MCF 10A (cell line): ENCODE results near the gene FMNL2. TPM values are rescaled to one million over a fixed set of nuclear protein-coding genes. Genes with fewer than 3 reads are reported as not detected.

Experiments used
- BruUV-seq: library from RNA; stranded (reverse); fragments of 400-500 nt; replicated peaks from 2 replicates; lab custom pipeline; 2021; lab: Mats Ljungman, UMichigan
- CTCF ChIA-PET: fragments of 300-600 bp; sonication (Branson Sonifier 250); formaldehyde crosslinking; extraction: SDS; loops from one replicate; lab custom pipeline; 2021; ENCODE audit warnings: antibody characterized with exemption, inconsistent platforms; lab: Yijun Ruan, JAX
- POLR2A ChIA-PET: fragments of 300-600, 350-650 bp; sonication (Branson Sonifier 250); formaldehyde crosslinking; extraction: SDS; loops from one replicate; lab custom pipeline; 2020; ENCODE audit warnings: antibody characterized with exemption, inconsistent platforms; lab: Yijun Ruan, JAX
- DNase-seq: peaks from one replicate; pipeline ENCODE4 v3.0.0-alpha.2; 2018; ENCODE audit not compliant: unreplicated experiment
- H3K27ac Mint-ChIP-seq: one replicate; pipeline ENCODE4 v1.8.0; 2022; ENCODE audit warnings: mild to moderate bottlenecking, low read depth, mixed read lengths; ENCODE audit not compliant: unreplicated experiment
- H3K27me3 Mint-ChIP-seq: one replicate; pipeline ENCODE4 v1.8.0; 2022; ENCODE audit warnings: mixed read lengths; ENCODE audit not compliant: insufficient read depth, unreplicated experiment
- H3K36me3 Mint-ChIP-seq: one replicate; pipeline ENCODE4 v1.8.0; 2022; ENCODE audit warnings: mild to moderate bottlenecking, moderate library complexity, mixed read lengths; ENCODE audit not compliant: insufficient read depth, unreplicated experiment
- H3K4me1 Mint-ChIP-seq: one replicate; pipeline ENCODE4 v1.8.0; 2022; ENCODE audit warnings: mixed read lengths; ENCODE audit not compliant: insufficient read depth, unreplicated experiment
- H3K4me3 Mint-ChIP-seq: one replicate; pipeline ENCODE4 v1.8.0; 2022; ENCODE audit warnings: mild to moderate bottlenecking, moderate library complexity, mixed read lengths; ENCODE audit not compliant: unreplicated experiment
- H3K9me3 Mint-ChIP-seq: one replicate; pipeline ENCODE4 v1.8.0; 2022; ENCODE audit warnings: mixed read lengths; ENCODE audit not compliant: unreplicated experiment
- CTCF ChIP-seq: fragments of 200-600 bp; IDR thresholded peaks from one replicate; pipeline ENCODE4 v1.8.0; 2022; ENCODE audit warnings: antibody characterized with exemption, mild to moderate bottlenecking; ENCODE audit not compliant: unreplicated experiment
- intact Hi-C: fragments of 100-400 bp; cut with micrococcal nuclease; formaldehyde crosslinking; loops from 2 replicates; pipeline ENCODE4 v1.14.1; 2022
- total RNA-seq: library from RNA; stranded (reverse); gene quantifications from 2 replicates; pipeline ENCODE4 v1.2.3, GENCODE V29; 2022

The FMNL2 gene
- total RNA-seq, 1 experiment from 2014 or later = 76.5 TPM

- H3K9me3 Mint-ChIP-seq = no peaks in the 10 kb centered on the region
- intact Hi-C loops = no loop called here
- no peak for DNase-seq
- POLR2A ChIA-PET = interaction anchor here (0.5 to 1.1 kb wide), 2 partner anchors 9 to 50 kb away, joined by 3 to 4 read pairs; no protein-coding TSS in a partner anchor
- no peaks in the 10 kb centered on the region for H3K4me1 Mint-ChIP-seq
- H3K36me3 Mint-ChIP-seq = peaks cover 26% of the 10 kb centered on the region
- CTCF ChIA-PET = no interaction called here
- H3K27ac Mint-ChIP-seq = no peak overlapping the region
- BruUV-seq = no TSS peak
- no peak overlapping the region for H3K4me3 Mint-ChIP-seq
- no peak for TF ChIP-seq CTCF
- H3K27me3 Mint-ChIP-seq = no peaks in the 10 kb centered on the region
Measured at GRCh38 chr2:152606081-152606480, 271.1 kb downstream of the FMNL2 start.

GRCh38 chr2:152606941-152607340, 272.0 kb downstream of the FMNL2 start:
- H3K27ac Mint-ChIP-seq = no peak overlapping the region
- no peak for TF ChIP-seq CTCF
- ChIA-PET CTCF (interaction anchor here (0.6 to 0.8 kb wide), 5 partner anchors 18 to 418 kb away, joined by 3 to 4 read pairs (median 3); no protein-coding TSS in a partner anchor), POLR2A (interaction anchor here (0.5 to 1.1 kb wide), 4 partner anchors 8 to 407 kb away, joined by 3 to 5 read pairs (median 4); no protein-coding TSS in a partner anchor)
- DNase-seq = no peak
- H3K4me3 Mint-ChIP-seq = no peak overlapping the region
- no TSS peak for BruUV-seq
- intact Hi-C loops = no loop called here
- no peaks in the 10 kb centered on the region for H3K27me3 Mint-ChIP-seq
- H3K36me3 Mint-ChIP-seq = peaks cover 22% of the 10 kb centered on the region
- no peaks in the 10 kb centered on the region for H3K9me3 Mint-ChIP-seq
- peaks cover 5% of the 10 kb centered on the region for H3K4me1 Mint-ChIP-seq

GRCh38 chr2:152607793-152608300, 272.9 kb downstream of the FMNL2 start:
- intact Hi-C loops = no loop called here
- POLR2A ChIA-PET = no interaction called here
- Mint-ChIP-seq H3K4me3 (no peak overlapping the region), H3K27me3 (no peaks in the 10 kb centered on the region), H3K4me1 (peaks cover 6% of the 10 kb centered on the region), H3K27ac (no peak overlapping the region), H3K9me3 (no peaks in the 10 kb centered on the region), H3K36me3 (peaks cover 19% of the 10 kb centered on the region)
- CTCF ChIA-PET = no interaction called here
- no TSS peak for BruUV-seq
- no peak for TF ChIP-seq CTCF
- no peak for DNase-seq

- H3K36me3 Mint-ChIP-seq = peaks cover 27% of the 10 kb centered on the region
- no peak for TF ChIP-seq CTCF
- CTCF ChIA-PET = interaction anchor here (0.6 to 0.8 kb wide), 2 partner anchors 12 to 27 kb away, joined by 3 to 4 read pairs; no protein-coding TSS in a partner anchor
- intact Hi-C loops = no loop called here
- no peaks in the 10 kb centered on the region for H3K27me3 Mint-ChIP-seq
- no TSS peak for BruUV-seq
- no peak overlapping the region for H3K4me3 Mint-ChIP-seq
- DNase-seq = no peak
- POLR2A ChIA-PET = interaction anchor here (1.0 kb wide), 1 partner anchor 9 kb away, joined by 4 read pairs; no protein-coding TSS in a partner anchor
- no peak overlapping the region for H3K27ac Mint-ChIP-seq
- peaks cover 6% of the 10 kb centered on the region for H3K4me1 Mint-ChIP-seq
- H3K9me3 Mint-ChIP-seq = no peaks in the 10 kb centered on the region
Measured at GRCh38 chr2:152609154-152609553, 274.2 kb downstream of the FMNL2 start.
